HCT116 (cell line): ENCODE measurements around the gene B3GALNT2. TPM values are rescaled to one million over a fixed set of nuclear protein-coding genes. Genes with fewer than 3 reads are reported as not detected.

Source experiments
- ATAC-seq: fragments of 200-7000 bp; cut with Tn5 transposase; 2 replicates; pipeline ENCODE4 v1.9.1; 2020; ENCODE audit warnings: mild to moderate bottlenecking, moderate library complexity
- BruUV-seq: library from RNA; stranded (reverse); fragments of 400-500 nt; replicated peaks from 2 replicates; lab custom pipeline; 2021; lab: Mats Ljungman, UMichigan
- CTCF ChIA-PET: fragments of 300-600 bp; sonication (Branson Sonifier 250); formaldehyde crosslinking; loops from one replicate; lab custom pipeline; 2021; ENCODE audit warnings: antibody characterized with exemption; lab: Charles Lee
- POLR2A ChIA-PET: fragments of 300-600, 350-600 bp; sonication (Branson Sonifier 250); formaldehyde crosslinking; loops from one replicate; lab custom pipeline; 2021; ENCODE audit warnings: antibody characterized with exemption; lab: Charles Lee
- RAD21 ChIA-PET, 2 experiments: fragments of 300-600 bp; sonication (Branson Sonifier 250); formaldehyde crosslinking; loops; one replicate each; lab custom pipeline; 2023; ENCODE audit warnings: low total read pairs in 2 of 2; ENCODE audit not compliant: uncharacterized antibody in 2 of 2, unreplicated experiment in 2 of 2, low non-redundant PET in 1 of 2; lab: Charles Lee
- DNase-seq: peaks from one replicate; pipeline ENCODE4 v3.0.0-alpha.2; 2010; ENCODE audit warnings: low read depth, low spot score
- H2AFZ ChIP-seq: fragments of 200-600 bp; shearing (Covaris generic), sonication (generic); 2 replicates; pipeline ENCODE4 v1.6.1; 2017; ENCODE audit warnings: low read depth, mixed run types, mixed read lengths, antibody characterized with exemption, low read length; ENCODE audit not compliant: poor library complexity, severe bottlenecking
- H3K27ac ChIP-seq: 2 replicates; pipeline ENCODE4 v1.5.1; 2012; ENCODE audit warnings: low read depth, low read length
- H3K27me3 ChIP-seq: fragments of 200-600 bp; sonication (generic); 2 replicates; pipeline ENCODE4 v1.6.1; 2016; ENCODE audit warnings: mixed run types, low read length, mixed read lengths; ENCODE audit not compliant: insufficient read depth
- H3K36me3 ChIP-seq, 2 experiments: fragments of 200-500 bp in 1 of 2; fragments of 200-600 bp in 1 of 2; sonication (Bioruptor generic) in 1 of 2; sonication (generic) in 1 of 2; 2 replicates each; pipeline versions ENCODE4 v1.5.1 to v1.6.1; 2014 to 2016; ENCODE audit warnings: low read length in 2 of 2, inconsistent platforms in 1 of 2, mixed read lengths in 1 of 2, mixed run types in 1 of 2; ENCODE audit not compliant: insufficient read depth in 2 of 2, control insufficient read depth in 1 of 2
- H3K4me1 ChIP-seq, 2 experiments: fragments of 200-600 bp in 1 of 2; sonication (generic) in 1 of 2; 2 replicates each; pipeline versions ENCODE4 v1.5.1 to v1.6.1; 2012 to 2017; ENCODE audit warnings: low read length in 2 of 2, inconsistent platforms in 1 of 2, mild to moderate bottlenecking in 1 of 2, mixed read lengths in 1 of 2, mixed run types in 1 of 2, moderate library complexity in 1 of 2; ENCODE audit not compliant: insufficient read depth in 2 of 2, control insufficient read depth in 1 of 2
- H3K4me2 ChIP-seq: fragments of 200-600 bp; sonication (generic); 2 replicates; pipeline ENCODE4 v1.6.1; 2017; ENCODE audit warnings: mixed run types, low read length, mixed read lengths
- H3K4me3 ChIP-seq, 2 experiments: fragments of 200-600 bp in 1 of 2; sonication (generic) in 1 of 2; replicated peaks in 1 of 2; 2 replicates each; pipeline ENCODE4 v1.5.1; 2011 to 2016; ENCODE audit warnings: low read length in 2 of 2, control low read depth in 1 of 2, low read depth in 1 of 2, mild to moderate bottlenecking in 1 of 2, mixed read lengths in 1 of 2, mixed run types in 1 of 2
- H3K79me2 ChIP-seq: fragments of 200-600 bp; sonication (generic); 2 replicates; pipeline ENCODE4 v1.6.1; 2017; ENCODE audit warnings: mild to moderate bottlenecking, mixed run types, low read length, moderate library complexity, mixed read lengths; ENCODE audit not compliant: insufficient read depth
- H3K9ac ChIP-seq: fragments of 200-600 bp; sonication (generic); 2 replicates; pipeline ENCODE4 v1.6.1; 2016; ENCODE audit warnings: low read length, mixed read lengths
- H3K9me2 ChIP-seq: fragments of 200-600 bp; sonication (generic), shearing (Covaris generic); 2 replicates; pipeline ENCODE4 v1.6.1; 2017; ENCODE audit warnings: mixed run types, mild to moderate bottlenecking, moderate library complexity; ENCODE audit not compliant: insufficient read depth
- H3K9me3 ChIP-seq, 2 experiments: fragments of 200-500 bp in 1 of 2; fragments of 200-600 bp in 1 of 2; sonication (Bioruptor generic) in 1 of 2; sonication (generic) in 1 of 2; 2 replicates each; pipeline ENCODE4 v1.6.1; 2014 to 2017; ENCODE audit warnings: low read length in 2 of 2, mixed read lengths in 2 of 2, inconsistent platforms in 1 of 2, low read depth in 1 of 2, mild to moderate bottlenecking in 1 of 2, mixed run types in 1 of 2, moderate library complexity in 1 of 2; ENCODE audit not compliant: control insufficient read depth in 1 of 2, insufficient read depth in 1 of 2
- H4K20me1 ChIP-seq: fragments of 200-600 bp; sonication (generic), shearing (Covaris generic); 2 replicates; pipeline ENCODE4 v1.6.1; 2017; ENCODE audit warnings: mixed run types, mild to moderate bottlenecking, moderate library complexity; ENCODE audit not compliant: insufficient read depth
- CBX3 ChIP-seq: IDR thresholded peaks from 2 replicates; pipeline ENCODE4 v1.6.1; 2012; ENCODE audit warnings: low read depth
- ELF1 ChIP-seq: IDR thresholded peaks from 2 replicates; pipeline ENCODE4 v1.6.1; 2012; ENCODE audit warnings: low read depth, borderline replicate concordance
- EZH2 ChIP-seq: fragments of 200-600 bp; sonication (generic); IDR thresholded peaks from 2 replicates; pipeline ENCODE4 v1.6.1; 2017; ENCODE audit warnings: antibody characterized with exemption, mixed run types
- POLR2AphosphoS5 ChIP-seq: IDR thresholded peaks from 2 replicates; pipeline ENCODE4 v1.6.1; 2011; ENCODE audit warnings: mild to moderate bottlenecking, low read depth, low read length, moderate library complexity
- RAD21 ChIP-seq: IDR thresholded peaks from 2 replicates; pipeline ENCODE4 v1.6.1; 2012; ENCODE audit warnings: low read depth, mild to moderate bottlenecking
- SP1 ChIP-seq: IDR thresholded peaks from 2 replicates; pipeline ENCODE4 v1.6.1; 2012; ENCODE audit warnings: low read depth
- intact Hi-C: fragments of 100-400 bp; cut with micrococcal nuclease; formaldehyde crosslinking; loops from 2 replicates; pipeline ENCODE4 v1.10.0; 2022
- total RNA-seq: library from RNA; stranded (reverse); gene quantifications from one replicate; pipeline ENCODE4 v1.2.1, GENCODE V29; 2021; ENCODE audit not compliant: unreplicated experiment
- TF ChIP-seq, protein P1 (sequence below), 3 experiments: fragments of 200-600 bp in 1 of 3; sonication (generic) in 1 of 3; IDR thresholded peaks in 2 of 3; conservative IDR thresholded peaks in 1 of 3; 2 replicates each; pipeline ENCODE4 v1.5.1; 2012 to 2017; ENCODE audit warnings: low read depth in 2 of 3, low read length in 2 of 3, antibody characterized with exemption in 1 of 3, borderline replicate concordance in 1 of 3, control low read depth in 1 of 3, mild to moderate bottlenecking in 1 of 3, mixed read lengths in 1 of 3, mixed run types in 1 of 3, moderate library complexity in 1 of 3; ENCODE audit not compliant: insufficient read depth in 1 of 3
- TF ChIP-seq, protein P2 (sequence below): IDR thresholded peaks from 2 replicates; pipeline ENCODE4 v1.6.1; 2011; ENCODE audit warnings: mild to moderate bottlenecking, low read length, moderate library complexity; ENCODE audit not compliant: insufficient replicate concordance; ENCODE audit errors: extremely low read depth
- TF ChIP-seq, protein P3 (sequence below): IDR thresholded peaks from 2 replicates; pipeline ENCODE4 v1.6.1; 2012

Gene B3GALNT2
- total RNA-seq, 1 experiment from 2014 or later, result 36.8 TPM

GRCh38 chr1:235511470-235512240, 7.4 kb upstream of the B3GALNT2 start:
- BruUV-seq, result no TSS peak

More at GRCh38 chr1:235511470-235512240, 7.4 kb upstream of the B3GALNT2 start:
- Histone ChIP-seq H3K9me3 (no peaks in the 10 kb centered on the region), H3K4me1 (no peaks in the 10 kb centered on the region), H3K4me2 (no peak overlapping the region), H3K79me2 (no peaks in the 10 kb centered on the region), H3K27me3 (no peaks in the 10 kb centered on the region), H3K36me3 (no peaks in the 10 kb centered on the region), H3K27ac (no peak overlapping the region), H3K9ac (no peak overlapping the region), H3K4me3 (no peak overlapping the region), H2AFZ (no peak overlapping the region), H4K20me1 (no peaks in the 10 kb centered on the region), H3K9me2 (no peaks in the 10 kb centered on the region)
- TF ChIP-seq EZH2 (no peak), RAD21 (peak; percentile 29; the same call in 1 of the 2 replicates), ELF1 (no peak), SP1 (no peak), CBX3 (no peak), POLR2AphosphoS5 (no peak)
- TF ChIP-seq, protein P1, sequence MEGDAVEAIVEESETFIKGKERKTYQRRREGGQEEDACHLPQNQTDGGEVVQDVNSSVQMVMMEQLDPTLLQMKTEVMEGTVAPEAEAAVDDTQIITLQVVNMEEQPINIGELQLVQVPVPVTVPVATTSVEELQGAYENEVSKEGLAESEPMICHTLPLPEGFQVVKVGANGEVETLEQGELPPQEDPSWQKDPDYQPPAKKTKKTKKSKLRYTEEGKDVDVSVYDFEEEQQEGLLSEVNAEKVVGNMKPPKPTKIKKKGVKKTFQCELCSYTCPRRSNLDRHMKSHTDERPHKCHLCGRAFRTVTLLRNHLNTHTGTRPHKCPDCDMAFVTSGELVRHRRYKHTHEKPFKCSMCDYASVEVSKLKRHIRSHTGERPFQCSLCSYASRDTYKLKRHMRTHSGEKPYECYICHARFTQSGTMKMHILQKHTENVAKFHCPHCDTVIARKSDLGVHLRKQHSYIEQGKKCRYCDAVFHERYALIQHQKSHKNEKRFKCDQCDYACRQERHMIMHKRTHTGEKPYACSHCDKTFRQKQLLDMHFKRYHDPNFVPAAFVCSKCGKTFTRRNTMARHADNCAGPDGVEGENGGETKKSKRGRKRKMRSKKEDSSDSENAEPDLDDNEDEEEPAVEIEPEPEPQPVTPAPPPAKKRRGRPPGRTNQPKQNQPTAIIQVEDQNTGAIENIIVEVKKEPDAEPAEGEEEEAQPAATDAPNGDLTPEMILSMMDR (IDR thresholded peaks at IDR 0.05 in 2 of 3, conservative IDR thresholded peaks at IDR 0.05 in 1 of 3; ENCODE audit: borderline replicate concordance in 1 of 3, insufficient read depth in 1 of 3, low read depth in 2 of 3, low read length in 2 of 3), result peak in 2 of 3 experiments; percentile 20 to 23; a peak in 1 of 6 replicates
- TF ChIP-seq, protein P2, sequence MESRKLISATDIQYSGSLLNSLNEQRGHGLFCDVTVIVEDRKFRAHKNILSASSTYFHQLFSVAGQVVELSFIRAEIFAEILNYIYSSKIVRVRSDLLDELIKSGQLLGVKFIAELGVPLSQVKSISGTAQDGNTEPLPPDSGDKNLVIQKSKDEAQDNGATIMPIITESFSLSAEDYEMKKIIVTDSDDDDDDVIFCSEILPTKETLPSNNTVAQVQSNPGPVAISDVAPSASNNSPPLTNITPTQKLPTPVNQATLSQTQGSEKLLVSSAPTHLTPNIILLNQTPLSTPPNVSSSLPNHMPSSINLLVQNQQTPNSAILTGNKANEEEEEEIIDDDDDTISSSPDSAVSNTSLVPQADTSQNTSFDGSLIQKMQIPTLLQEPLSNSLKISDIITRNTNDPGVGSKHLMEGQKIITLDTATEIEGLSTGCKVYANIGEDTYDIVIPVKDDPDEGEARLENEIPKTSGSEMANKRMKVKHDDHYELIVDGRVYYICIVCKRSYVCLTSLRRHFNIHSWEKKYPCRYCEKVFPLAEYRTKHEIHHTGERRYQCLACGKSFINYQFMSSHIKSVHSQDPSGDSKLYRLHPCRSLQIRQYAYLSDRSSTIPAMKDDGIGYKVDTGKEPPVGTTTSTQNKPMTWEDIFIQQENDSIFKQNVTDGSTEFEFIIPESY, result no peak
- TF ChIP-seq, protein P3, sequence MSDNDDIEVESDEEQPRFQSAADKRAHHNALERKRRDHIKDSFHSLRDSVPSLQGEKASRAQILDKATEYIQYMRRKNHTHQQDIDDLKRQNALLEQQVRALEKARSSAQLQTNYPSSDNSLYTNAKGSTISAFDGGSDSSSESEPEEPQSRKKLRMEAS, result no peak
- DNase-seq (no peak), ATAC-seq (peak; percentile 74)
- POLR2A ChIA-PET, result no interaction called here
- CTCF ChIA-PET, result interaction anchor here (0.8 to 1.0 kb wide), 2 partner anchors 89 to 219 kb away, joined by 3 read pairs; no protein-coding TSS in a partner anchor
- intact Hi-C loops, result loop anchor here (2.0 to 5.0 kb wide), 2 partner anchors 91 to 459 kb away; no protein-coding TSS in a partner anchor
- RAD21 ChIA-PET, result no interaction called here
